H9 (cell line): ENCODE measurements around the gene DCLK2. TPM values are rescaled to one million over a fixed set of nuclear protein-coding genes. Genes with fewer than 3 reads are reported as not detected.

ENCODE experiments used
- DNase-seq: peaks from one replicate; pipeline ENCODE4 v3.0.0-alpha.2; 2017
- H2AFZ ChIP-seq: one replicate; pipeline ENCODE4 v1.6.1; 2013; ENCODE audit warnings: mild to moderate bottlenecking, low read length, control low read depth, moderate library complexity
- H2AK5ac ChIP-seq: 2 replicates; pipeline ENCODE4 v1.6.1; 2013; ENCODE audit warnings: low read length, control low read depth, mixed read lengths; ENCODE audit not compliant: insufficient read length
- H2BK120ac ChIP-seq: one replicate; pipeline ENCODE4 v1.6.1; 2013; ENCODE audit warnings: low read depth, mild to moderate bottlenecking, low read length, control low read depth, inconsistent platforms; ENCODE audit not compliant: poor library complexity, severe bottlenecking
- H2BK12ac ChIP-seq: 2 replicates; pipeline ENCODE4 v1.6.1; 2013; ENCODE audit warnings: low read length, control low read depth, mixed read lengths, low read depth; ENCODE audit not compliant: insufficient read length
- H2BK15ac ChIP-seq: 2 replicates; pipeline ENCODE4 v1.6.1; 2013; ENCODE audit warnings: low read depth, low read length, control low read depth
- H2BK20ac ChIP-seq: one replicate; pipeline ENCODE4 v1.6.1; 2013; ENCODE audit warnings: low read depth, mild to moderate bottlenecking, low read length, control low read depth, inconsistent platforms; ENCODE audit not compliant: poor library complexity, severe bottlenecking
- H2BK5ac ChIP-seq: 2 replicates; pipeline ENCODE4 v1.6.1; 2013; ENCODE audit warnings: low read length, control low read depth, mixed read lengths; ENCODE audit not compliant: insufficient read length
- H3K14ac ChIP-seq: 2 replicates; pipeline ENCODE4 v1.6.1; 2013; ENCODE audit warnings: low read length, control low read depth; ENCODE audit not compliant: insufficient read depth
- H3K18ac ChIP-seq: 2 replicates; pipeline ENCODE4 v1.6.1; 2013; ENCODE audit warnings: low read depth, mild to moderate bottlenecking, mixed read lengths, low read length, control low read depth; ENCODE audit not compliant: insufficient read length
- H3K23ac ChIP-seq: 2 replicates; pipeline ENCODE4 v1.6.1; 2013; ENCODE audit warnings: low read length, control low read depth, mixed read lengths, low read depth; ENCODE audit not compliant: insufficient read length
- H3K23me2 ChIP-seq: 2 replicates; pipeline ENCODE4 v1.6.1; 2013; ENCODE audit warnings: low read depth, mild to moderate bottlenecking, mixed read lengths, low read length, control low read depth; ENCODE audit not compliant: insufficient read length, poor library complexity, severe bottlenecking
- H3K27ac ChIP-seq: 2 replicates; pipeline ENCODE4 v1.5.1; 2013; ENCODE audit warnings: low read length, control low read depth, mixed read lengths, low read depth; ENCODE audit not compliant: insufficient read length
- H3K27me3 ChIP-seq: 2 replicates; pipeline ENCODE4 v1.6.1; 2013; ENCODE audit warnings: low read length, control low read depth, inconsistent platforms; ENCODE audit not compliant: insufficient read depth
- H3K4ac ChIP-seq: 2 replicates; pipeline ENCODE4 v1.6.1; 2013; ENCODE audit warnings: low read depth, mild to moderate bottlenecking, control low read depth, inconsistent platforms, low read length, moderate library complexity
- H3K4me1 ChIP-seq: 2 replicates; pipeline ENCODE4 v1.6.1; 2013; ENCODE audit warnings: low read length, control low read depth, inconsistent platforms; ENCODE audit not compliant: insufficient read depth
- H3K4me2 ChIP-seq: 2 replicates; pipeline ENCODE4 v1.6.1; 2013; ENCODE audit warnings: low read length, control low read depth, mixed read lengths; ENCODE audit not compliant: insufficient read length, insufficient read depth
- H3K56ac ChIP-seq: 2 replicates; pipeline ENCODE4 v1.6.1; 2013; ENCODE audit warnings: low read depth, mild to moderate bottlenecking, mixed read lengths, low read length, control low read depth; ENCODE audit not compliant: insufficient read length
- H3K79me1 ChIP-seq: 2 replicates; pipeline ENCODE4 v1.6.1; 2013; ENCODE audit warnings: low read depth, mild to moderate bottlenecking, moderate library complexity, low read length, control low read depth, inconsistent platforms; ENCODE audit not compliant: insufficient read depth, poor library complexity, severe bottlenecking
- H3K79me2 ChIP-seq: 2 replicates; pipeline ENCODE4 v1.6.1; 2013; ENCODE audit warnings: low read length, control low read depth, inconsistent platforms; ENCODE audit not compliant: insufficient read depth
- H3K9ac ChIP-seq: 2 replicates; pipeline ENCODE4 v1.6.1; 2013; ENCODE audit warnings: low read length, control low read depth, mixed read lengths; ENCODE audit not compliant: insufficient read length; ENCODE audit errors: extremely low read depth
- H3K9me3 ChIP-seq: one replicate; pipeline ENCODE4 v1.6.1; 2013; ENCODE audit warnings: low read depth, low read length, inconsistent platforms; ENCODE audit not compliant: control insufficient read depth
- H3T11ph ChIP-seq: one replicate; pipeline ENCODE4 v1.6.1; 2013; ENCODE audit warnings: mild to moderate bottlenecking, low read length, control low read depth, inconsistent platforms
- H4K20me1 ChIP-seq: one replicate; pipeline ENCODE4 v1.6.1; 2013; ENCODE audit not compliant: control insufficient read depth, insufficient read length, insufficient read depth
- H4K5ac ChIP-seq: 2 replicates; pipeline ENCODE4 v1.6.1; 2013; ENCODE audit warnings: low read depth, mild to moderate bottlenecking, mixed read lengths, low read length, control low read depth; ENCODE audit not compliant: insufficient read length
- H4K8ac ChIP-seq: replicated peaks from 2 replicates; pipeline ENCODE4 v1.6.1; 2013; ENCODE audit warnings: low read length, control low read depth, mixed read lengths, low read depth; ENCODE audit not compliant: insufficient read length
- H4K91ac ChIP-seq: 2 replicates; pipeline ENCODE4 v1.6.1; 2013; ENCODE audit warnings: low read depth, mild to moderate bottlenecking, moderate library complexity, mixed read lengths, low read length, control low read depth; ENCODE audit not compliant: insufficient read length
- H3K27ac Mint-ChIP-seq, 3 experiments: 2 replicates in 2 of 3; 3 replicates in 1 of 3; pipeline ENCODE4 v1.8.0; 2020 to 2021; ENCODE audit warnings: mixed read lengths in 3 of 3, mild to moderate bottlenecking in 1 of 3, moderate library complexity in 1 of 3
- H3K27me3 Mint-ChIP-seq: 2 replicates; pipeline ENCODE4 v1.8.0; 2021; ENCODE audit warnings: low read depth, mild to moderate bottlenecking, moderate library complexity, mixed read lengths
- H3K36me3 Mint-ChIP-seq, 3 experiments: 2 replicates in 2 of 3; 3 replicates in 1 of 3; pipeline ENCODE4 v1.8.0; 2020 to 2021; ENCODE audit warnings: low read depth in 3 of 3, mixed read lengths in 3 of 3; ENCODE audit not compliant: insufficient read depth in 1 of 3
- H3K4me1 Mint-ChIP-seq, 2 experiments: 2 replicates each; pipeline ENCODE4 v1.8.0; 2020; ENCODE audit warnings: mixed read lengths in 2 of 2
- H3K4me3 Mint-ChIP-seq, 2 experiments: 2 replicates in 1 of 2; 3 replicates in 1 of 2; pipeline ENCODE4 v1.8.0; 2020 to 2021; ENCODE audit warnings: mild to moderate bottlenecking in 2 of 2, mixed read lengths in 2 of 2, moderate library complexity in 1 of 2
- H3K9me3 Mint-ChIP-seq, 2 experiments: 2 replicates in 1 of 2; 3 replicates in 1 of 2; pipeline ENCODE4 v1.8.0; 2020; ENCODE audit warnings: mild to moderate bottlenecking in 2 of 2, mixed read lengths in 2 of 2, moderate library complexity in 1 of 2
- CTCF ChIP-seq: fragments of 200-600 bp; sonication (generic); conservative IDR thresholded peaks from 3 replicates; pipeline ENCODE4 v1.8.0; 2021; ENCODE audit warnings: antibody characterized with exemption, mild to moderate bottlenecking
- WGBS: extraction: QIAGEN DNeasy Blood & Tissue Kit; methylation state at CpG from one replicate; pipeline ENCODE4 v1.1.7; 2013; ENCODE audit warnings: missing lambda C conversion rate, low lambda C conversion rate, mixed read lengths; ENCODE audit not compliant: insufficient read length; ENCODE audit errors: extremely low coverage; 5-methylcytosine and 5-hydroxymethylcytosine counted together
- total RNA-seq: library from RNA; stranded (reverse); gene quantifications from 2 replicates; pipeline ENCODE4 v1.2.1, GENCODE V29; 2021

The DCLK2 gene
- total RNA-seq, 1 experiment from 2014 or later, result 0.33 TPM

- no CpG with 5 or more reads among the region's 3 CpGs for WGBS
- peaks cover 12 to 15% of the 10 kb centered on the region in 2 experiments for H3K4me1 Mint-ChIP-seq
- no peaks in the 10 kb centered on the region for H3K9me3 Mint-ChIP-seq
Measured at GRCh38 chr4:150044517-150044916, 33.7 kb upstream of the DCLK2 start.

More at GRCh38 chr4:150044517-150044916, 33.7 kb upstream of the DCLK2 start:
- Histone ChIP-seq H3K4me2 (no peak overlapping the region), H4K91ac (no peak overlapping the region), H2BK12ac (no peak overlapping the region), H3K9ac (no peak overlapping the region), H3K56ac (no peak overlapping the region), H2AFZ (no peak overlapping the region), H3K18ac (no peak overlapping the region), H4K5ac (no peak overlapping the region), H2BK15ac (no peak overlapping the region), H3K23ac (no peak overlapping the region), H3K4ac (no peak overlapping the region), H2BK20ac (no peak overlapping the region), H3K79me2 (no peaks in the 10 kb centered on the region), H3K14ac (no peak overlapping the region), H3K23me2 (no peaks in the 10 kb centered on the region), H4K20me1 (no peaks in the 10 kb centered on the region), H3K9me3 (no peaks in the 10 kb centered on the region), H3K27ac (no peak overlapping the region), H3K27me3 (no peaks in the 10 kb centered on the region), H3T11ph (no peak overlapping the region), H3K4me1 (no peaks in the 10 kb centered on the region; the same call in 1 of the 2 replicates), H2AK5ac (no peak overlapping the region), H4K8ac (no peak overlapping the region), H3K79me1 (no peaks in the 10 kb centered on the region), H2BK120ac (no peak overlapping the region), H2BK5ac (no peak overlapping the region)
- TF ChIP-seq CTCF, result no peak
- H3K36me3 Mint-ChIP-seq, result no peaks in the 10 kb centered on the region
- no peaks in the 10 kb centered on the region for H3K27me3 Mint-ChIP-seq
- no peak overlapping the region for H3K4me3 Mint-ChIP-seq
- no peak for DNase-seq
- H3K27ac Mint-ChIP-seq, result no peak overlapping the region
